OCI-LY1 (cell line): ENCODE measurements around the gene S100A14.

Experiments used
- H2AFZ ChIP-seq: fragments of 200-600 bp; sonication (generic), shearing (Covaris generic); 2 replicates; pipeline ENCODE4 v1.6.0; 2014; ENCODE audit warnings: antibody characterized with exemption, mild to moderate bottlenecking, low read length
- H3F3A ChIP-seq: fragments of 200-600 bp; sonication (generic), shearing (Covaris generic); 2 replicates; pipeline ENCODE4 v1.6.0; 2014; ENCODE audit warnings: mild to moderate bottlenecking, antibody characterized with exemption, low read length, moderate library complexity; ENCODE audit not compliant: insufficient read depth
- H3K27ac ChIP-seq: fragments of 200-600 bp; sonication (generic); 2 replicates; pipeline ENCODE4 v1.5.1; 2014; ENCODE audit warnings: low read length, mixed run types, mild to moderate bottlenecking, low read depth; ENCODE audit not compliant: poor library complexity, severe bottlenecking
- H3K27me3 ChIP-seq: fragments of 200-600 bp; sonication (generic); 2 replicates; pipeline ENCODE4 v1.6.0; 2014; ENCODE audit warnings: antibody characterized with exemption, mild to moderate bottlenecking, low read length, moderate library complexity; ENCODE audit not compliant: insufficient read depth
- H3K36me3 ChIP-seq: fragments of 200-600 bp; sonication (generic); 2 replicates; pipeline ENCODE4 v1.6.1; 2014; ENCODE audit warnings: mild to moderate bottlenecking, antibody characterized with exemption, low read length, moderate library complexity, mixed read lengths; ENCODE audit not compliant: insufficient read depth
- H3K4me1 ChIP-seq: fragments of 200-600 bp; sonication (generic); 2 replicates; pipeline ENCODE4 v1.5.1; 2014; ENCODE audit warnings: mild to moderate bottlenecking, low read length, moderate library complexity; ENCODE audit not compliant: insufficient read depth, severe bottlenecking
- H3K4me2 ChIP-seq: fragments of 200-600 bp; sonication (generic), shearing (Covaris generic); 2 replicates; pipeline ENCODE4 v1.6.1; 2014; ENCODE audit warnings: low read length
- H3K4me3 ChIP-seq: fragments of 200-600 bp; sonication (generic); 2 replicates; pipeline ENCODE4 v1.5.1; 2014; ENCODE audit warnings: low read length, low read depth, mild to moderate bottlenecking, mixed read lengths; ENCODE audit not compliant: poor library complexity, severe bottlenecking
- H3K79me2 ChIP-seq: fragments of 200-600 bp; shearing (Covaris generic); 2 replicates; pipeline ENCODE4 v1.6.1; 2016; ENCODE audit warnings: mixed run types, low read length, mixed read lengths; ENCODE audit not compliant: insufficient read depth
- H3K9ac ChIP-seq: fragments of 200-600 bp; sonication (generic), shearing (Covaris generic); 2 replicates; pipeline ENCODE4 v1.6.1; 2014; ENCODE audit warnings: mild to moderate bottlenecking, low read length, mixed read lengths
- H3K9me2 ChIP-seq: fragments of 200-600 bp; sonication (generic), shearing (Covaris generic); 2 replicates; pipeline ENCODE4 v1.6.1; 2014; ENCODE audit warnings: low read depth, mild to moderate bottlenecking, low read length, mixed read lengths
- H3K9me3 ChIP-seq: fragments of 200-600 bp; shearing (Covaris generic); 2 replicates; pipeline ENCODE4 v1.6.1; 2014; ENCODE audit warnings: low read length, mixed read lengths
- H4K20me1 ChIP-seq: fragments of 200-600 bp; sonication (generic), shearing (Covaris generic); 2 replicates; pipeline ENCODE4 v1.6.0; 2016; ENCODE audit warnings: mild to moderate bottlenecking, low read length; ENCODE audit not compliant: insufficient read depth
- CTCF ChIP-seq: fragments of 200-600 bp; sonication (generic), shearing (Covaris generic); IDR thresholded peaks from 2 replicates; pipeline ENCODE4 v1.5.1; 2017; ENCODE audit warnings: mild to moderate bottlenecking, antibody characterized with exemption, low read length, moderate library complexity, mixed read lengths
- EZH2 ChIP-seq: fragments of 200-600 bp; sonication (generic), shearing (Covaris generic); IDR thresholded peaks from 2 replicates; pipeline ENCODE4 v1.8.0; 2017; ENCODE audit warnings: borderline replicate concordance, mixed run types, mild to moderate bottlenecking, antibody characterized with exemption, low read length, moderate library complexity, mixed read lengths

The S100A14 gene

GRCh38 chr1:153572569-153573015, 43.5 kb downstream of the S100A14 start:
- H3F3A ChIP-seq, result no peaks in the 10 kb centered on the region
- no peak overlapping the region for H3K4me2 ChIP-seq
- no peaks in the 10 kb centered on the region for H3K79me2 ChIP-seq
- no peak for TF ChIP-seq EZH2
- TF ChIP-seq CTCF, result peak; percentile 92
- H3K36me3 ChIP-seq, result no peaks in the 10 kb centered on the region
- H2AFZ ChIP-seq, result no peak overlapping the region
- H3K9me2 ChIP-seq, result no peaks in the 10 kb centered on the region
- no peak overlapping the region for H3K4me3 ChIP-seq
- H4K20me1 ChIP-seq, result no peaks in the 10 kb centered on the region
- no peaks in the 10 kb centered on the region for H3K27me3 ChIP-seq
- no peak overlapping the region for H3K27ac ChIP-seq
- no peak overlapping the region for H3K9ac ChIP-seq
- H3K4me1 ChIP-seq, result no peaks in the 10 kb centered on the region
- H3K9me3 ChIP-seq, result no peaks in the 10 kb centered on the region

GRCh38 chr1:153571706-153572105, 44.4 kb downstream of the S100A14 start:
- Histone ChIP-seq H3K27ac (no peak overlapping the region), H3K4me2 (no peak overlapping the region), H3K36me3 (no peaks in the 10 kb centered on the region), H3K9me2 (no peaks in the 10 kb centered on the region), H3K79me2 (no peaks in the 10 kb centered on the region), H3K4me1 (no peaks in the 10 kb centered on the region), H3F3A (no peaks in the 10 kb centered on the region), H3K4me3 (no peak overlapping the region), H3K9me3 (no peaks in the 10 kb centered on the region), H2AFZ (no peak overlapping the region), H3K27me3 (no peaks in the 10 kb centered on the region), H3K9ac (no peak overlapping the region), H4K20me1 (no peaks in the 10 kb centered on the region)
- TF ChIP-seq CTCF (no peak), EZH2 (no peak)

GRCh38 chr1:153570874-153571273, 45.3 kb downstream of the S100A14 start:
- H2AFZ ChIP-seq, result no peak overlapping the region

More at GRCh38 chr1:153570874-153571273, 45.3 kb downstream of the S100A14 start:
- H3K4me1 ChIP-seq, result no peaks in the 10 kb centered on the region
- H3K9me2 ChIP-seq, result no peaks in the 10 kb centered on the region
- H4K20me1 ChIP-seq, result no peaks in the 10 kb centered on the region
- H3F3A ChIP-seq, result no peaks in the 10 kb centered on the region
- H3K79me2 ChIP-seq, result no peaks in the 10 kb centered on the region
- H3K36me3 ChIP-seq, result no peaks in the 10 kb centered on the region
- H3K4me2 ChIP-seq, result no peak overlapping the region
- no peak overlapping the region for H3K9ac ChIP-seq
- H3K27me3 ChIP-seq, result no peaks in the 10 kb centered on the region
- H3K27ac ChIP-seq, result no peak overlapping the region
- no peak overlapping the region for H3K4me3 ChIP-seq
- TF ChIP-seq CTCF (no peak), EZH2 (no peak)
- no peaks in the 10 kb centered on the region for H3K9me3 ChIP-seq
